ENCODE measurements around the gene NFU1. TPM values are rescaled to one million over a fixed set of nuclear protein-coding genes. Genes with fewer than 3 reads are reported as not detected.
A peak's percentile ranks its signal among the peaks of the same experiment; 100 is the strongest.

The NFU1 gene
- total RNA-seq (2016; rRNA removed; fragmentation: Illumina TruSeq; extraction: Trizol) (84.0 and 99.6 TPM in 2 replicates), polyA plus RNA-seq (2011; rRNA removed) (28.1 and 39.1 TPM in 2 replicates), polyA minus RNA-seq (2011; rRNA and poly(A)+ RNA removed; ENCODE audit: low replicate concordance) (3.3 and 4.8 TPM in 2 replicates), Bru-seq, nascent RNA (percentile 62 among the genes with signal in this experiment), BruChase-seq, experiment 1, labeled RNA remaining after a 6-hour chase (percentile 59 among the genes with signal in this experiment), BruChase-seq, experiment 2, labeled RNA remaining after a 2-hour chase (percentile 52 among the genes with signal in this experiment)
- 88.3 and 93.2 TPM in 2 replicates for total RNA-seq (2016; cell fraction: cytosol; rRNA removed; fragmentation: Illumina TruSeq; extraction: Trizol; ENCODE audit: low read depth)
- 83.8 and 107 TPM in 2 replicates for total RNA-seq (2016; cell fraction: insoluble cytoplasmic fraction; rRNA removed; fragmentation: Illumina TruSeq; extraction: Trizol)
- total RNA-seq (2016; cell fraction: membrane; rRNA removed; fragmentation: Illumina TruSeq; extraction: Trizol) = 83.6 and 88.7 TPM in 2 replicates
- 35.6 and 35.8 TPM in 2 replicates for total RNA-seq (2016; cell fraction: nucleus; rRNA removed; fragmentation: Illumina TruSeq; extraction: Trizol)
- polyA plus RNA-seq (2011; cell fraction: cytosol; rRNA removed) = 23.1 and 28.7 TPM in 2 replicates
- polyA plus RNA-seq (2011; cell fraction: nucleus; rRNA removed) = 6.6 and 7.8 TPM in 2 replicates
- polyA plus RNA-seq (2012) = 58.4 and 80.4 TPM in 2 replicates
- polyA plus RNA-seq (2016; cell fraction: cytosol; fragmentation: Illumina TruSeq; extraction: Trizol; ENCODE audit: low read depth) = 79.1 and 96.4 TPM in 2 replicates
- polyA plus RNA-seq (2016; cell fraction: insoluble cytoplasmic fraction; fragmentation: Illumina TruSeq; extraction: Trizol; ENCODE audit: low read depth) = 89.4 and 94.3 TPM in 2 replicates
- 57.3 and 66.6 TPM in 2 replicates for polyA plus RNA-seq (2016; cell fraction: membrane; fragmentation: Illumina TruSeq; extraction: Trizol; ENCODE audit: low read depth)
- polyA plus RNA-seq (2016; cell fraction: nucleus; fragmentation: Illumina TruSeq; extraction: Trizol; ENCODE audit: insufficient read depth, low read depth) = 42.0 and 48.4 TPM in 2 replicates
- 12.6 and 17.8 TPM in 2 replicates for polyA minus RNA-seq (2011; cell fraction: cytosol; rRNA and poly(A)+ RNA removed)
- polyA minus RNA-seq (2011; cell fraction: nucleus; rRNA and poly(A)+ RNA removed) = 11.5 and 12.2 TPM in 2 replicates
- long read RNA-seq, experiment 1, transcript NFU1-203 (8 exons, 1,467 nt) = major isoform, 40 of 47 reads
- long read RNA-seq, experiment 1, partial matches to known transcripts = 3 of 47 reads
- long read RNA-seq, experiment 1, other reads (novel, unspliced or antisense) = 3 of 47 reads
- long read RNA-seq, experiment 2, transcript NFU1-203 (8 exons, 1,467 nt) = major isoform, 77 of 104 reads
- long read RNA-seq, experiment 2, partial matches to known transcripts = 9 of 104 reads
- long read RNA-seq, experiment 2, other reads (novel, unspliced or antisense) = 15 of 104 reads

DNA sequence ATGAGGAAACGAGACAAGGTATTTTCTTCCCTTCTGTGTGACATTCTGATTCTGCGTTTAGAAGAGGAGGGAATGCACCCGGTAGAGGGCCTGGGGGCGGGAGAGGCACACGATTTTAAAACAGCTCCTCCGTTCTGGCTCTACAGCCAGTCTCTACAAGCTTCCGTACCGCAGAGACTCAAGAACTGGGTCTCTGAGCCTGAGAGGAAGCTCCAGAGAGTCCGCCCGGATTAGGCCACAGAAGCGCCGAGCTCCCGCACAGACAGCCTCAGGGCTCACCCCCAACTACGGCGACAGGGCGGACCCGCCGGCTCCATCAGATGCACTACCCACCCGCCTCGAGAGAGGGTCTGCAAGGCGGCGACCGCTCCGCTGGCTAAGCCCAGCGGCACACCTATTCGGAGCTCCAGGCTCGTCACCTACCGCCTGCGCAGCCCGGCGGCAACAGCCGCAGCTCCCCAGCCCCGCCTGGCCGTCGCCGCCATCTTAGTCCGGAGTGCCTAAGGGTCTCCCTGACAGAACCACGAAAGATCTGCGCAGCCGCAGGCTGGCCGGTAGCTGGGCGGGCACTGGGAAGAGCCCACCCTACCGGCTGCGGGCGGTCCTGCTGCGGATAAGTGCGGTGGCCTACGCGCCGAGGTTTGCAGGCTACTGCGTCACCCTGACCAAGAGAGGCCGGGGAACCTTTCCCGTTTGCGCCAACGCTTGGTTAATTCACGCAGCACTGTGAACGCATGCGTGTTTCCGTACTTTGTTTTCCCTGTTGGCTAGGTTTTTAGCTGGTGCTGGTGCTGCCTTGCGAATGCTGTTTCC, at the start of gene NFU1:
Gene NFU1 (minus strand): TSS at position 498 of the 813 bp plus-strand sequence. CDS start 13 bp downstream, at position 485.
- intact Hi-C loops (cut with micrococcal nuclease; ENCODE audit: unreplicated experiment) = loop anchor here (2.0 to 10.0 kb wide), 2 partner anchors 50 to 422 kb away; partner anchors contain the start of genes ANTXR1 and GFPT1
- peak; percentile 95 for DNase-seq (ENCODE audit: low spot score)
- peak within 1 kb of the TSS; percentile 98 for H3K4me2 ChIP-seq (ENCODE audit: low read depth, low read length)
- H4K20me1 ChIP-seq (ENCODE audit: insufficient read depth, low read length) = no peaks in the 10 kb centered on the region
- ChIA-PET POLR2A (interaction anchor here (0.7 to 2.1 kb wide), 38 partner anchors 8 to 1631 kb away, joined by 3 to 20 read pairs (median 4); partner anchors contain the start of genes ANXA4, C2orf42, GFPT1 and MXD1), CTCF (ENCODE audit: low intra/inter-chr PET ratio, low total read pairs) (no interaction called here)
- H3K27ac ChIP-seq (ENCODE audit: extremely low read length, insufficient read depth, low read length) = peak within 1 kb of the TSS; percentile 83
- H2AFZ ChIP-seq (ENCODE audit: low read length) = peak within 1 kb of the TSS; percentile 97
- H3K27me3 ChIP-seq (ENCODE audit: control insufficient read depth in 1 of 2, insufficient read depth in 2 of 2, low read length in 2 of 2) = no peaks in the 10 kb centered on the region; a peak in 1 of 5 replicates
- H3K79me2 ChIP-seq (ENCODE audit: insufficient read depth, low read length) = peaks cover 18% of the 10 kb centered on the region
- under 1% methylated on average over 26 of the region's 60 CpGs for WGBS (ENCODE audit: low lambda C conversion rate)
- FAIRE-seq = peak; percentile 37
- peaks cover 21% of the 10 kb centered on the region for H3K4me1 ChIP-seq (ENCODE audit: insufficient read depth, low read length)
- no peaks in the 10 kb centered on the region for H3K36me3 ChIP-seq (replicated peaks in 1 of 2; ENCODE audit: control insufficient read depth in 1 of 2, insufficient read depth in 2 of 2, low read length in 2 of 2)
- in situ Hi-C loops (cut with HindIII; ENCODE audit: extremely low pct_ligation_motif_present, low pct_unique_long_range_greater_than_20kb) = no loop called here
- ATAC-seq = peak; percentile 98
- peak within 1 kb of the TSS; percentile 94 for H3K9ac ChIP-seq (ENCODE audit: insufficient read depth, low read depth, low read length)
- TSS peak; percentile 78 for BruUV-seq (replicated peaks)
- H3K9me3 ChIP-seq (ENCODE audit: low read length) = no peaks in the 10 kb centered on the region
- peak within 1 kb of the TSS; percentile 75 to 94 (median 87) for H3K4me3 ChIP-seq (replicated peaks in 1 of 3; ENCODE audit: insufficient read depth in 1 of 3, low read depth in 2 of 3, low read length in 3 of 3)
- TF ChIP-seq NPAS2 (CRISPR knock-in tag; IDR thresholded peaks at IDR 0.05; ENCODE audit: borderline replicate concordance) (no peak), SPEN (CRISPR knock-in tag; IDR thresholded peaks at IDR 0.05; ENCODE audit: low read depth) (peak; percentile 85), TBP (CRISPR knock-in tag; IDR thresholded peaks at IDR 0.05) (no peak), ZNF547 (CRISPR knock-in tag; IDR thresholded peaks at IDR 0.05) (no peak; the same call in 1 of the 2 replicates), ZNF713 (CRISPR knock-in tag; IDR thresholded peaks at IDR 0.05) (0 out of 2 replicates have a peak, but pooled peaks have one; percentile 52), U2AF1 (optimal IDR thresholded peaks at IDR 0.05; ENCODE audit: low read depth, low read length) (peak; percentile 56), ZSCAN5A (CRISPR knock-in tag; IDR thresholded peaks at IDR 0.05; ENCODE audit: borderline replicate concordance) (no peak)
- TF ChIP-seq, protein P1, sequence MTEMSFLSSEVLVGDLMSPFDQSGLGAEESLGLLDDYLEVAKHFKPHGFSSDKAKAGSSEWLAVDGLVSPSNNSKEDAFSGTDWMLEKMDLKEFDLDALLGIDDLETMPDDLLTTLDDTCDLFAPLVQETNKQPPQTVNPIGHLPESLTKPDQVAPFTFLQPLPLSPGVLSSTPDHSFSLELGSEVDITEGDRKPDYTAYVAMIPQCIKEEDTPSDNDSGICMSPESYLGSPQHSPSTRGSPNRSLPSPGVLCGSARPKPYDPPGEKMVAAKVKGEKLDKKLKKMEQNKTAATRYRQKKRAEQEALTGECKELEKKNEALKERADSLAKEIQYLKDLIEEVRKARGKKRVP (CRISPR knock-in tag; IDR thresholded peaks at IDR 0.05) = peak in 1 of 2 experiments; percentile 81; a peak in 2 of 4 replicates

All from HepG2 (cell line).